ENCODE results near the gene GCH1.

The GCH1 gene

GRCh38 chr14:54828037-54828436 is 74.6 kb downstream of the GCH1 start:
- Histone ChIP-seq H3K79me2 (ENCODE audit: insufficient read depth, low read length) (no peaks in the 10 kb centered on the region), H3K27me3 (ENCODE audit: insufficient read depth, low read length) (no peaks in the 10 kb centered on the region; the same call in 1 of the 2 replicates), H2AFZ (ENCODE audit: low read length) (no peak overlapping the region), H4K20me1 (ENCODE audit: insufficient read depth, low read length) (no peaks in the 10 kb centered on the region), H3K9me2 (ENCODE audit: low read depth, low read length) (no peaks in the 10 kb centered on the region), H3K9ac (ENCODE audit: low read length) (no peak overlapping the region), H3K4me2 (ENCODE audit: low read length) (no peak overlapping the region), H3K4me3 (ENCODE audit: low read depth, low read length, poor library complexity, severe bottlenecking) (no peak overlapping the region), H3K36me3 (ENCODE audit: insufficient read depth, low read length) (no peaks in the 10 kb centered on the region; the same call in 1 of the 2 replicates), H3K27ac (ENCODE audit: low read depth, low read length, poor library complexity, severe bottlenecking) (no peak overlapping the region), H3F3A (ENCODE audit: insufficient read depth, low read length) (no peaks in the 10 kb centered on the region), H3K4me1 (ENCODE audit: insufficient read depth, low read length, severe bottlenecking) (no peaks in the 10 kb centered on the region), H3K9me3 (ENCODE audit: low read length) (peaks cover 8% of the 10 kb centered on the region)
- no peak for TF ChIP-seq EZH2 (IDR thresholded peaks at IDR 0.05; ENCODE audit: borderline replicate concordance, low read length)
- TF ChIP-seq, protein P1, sequence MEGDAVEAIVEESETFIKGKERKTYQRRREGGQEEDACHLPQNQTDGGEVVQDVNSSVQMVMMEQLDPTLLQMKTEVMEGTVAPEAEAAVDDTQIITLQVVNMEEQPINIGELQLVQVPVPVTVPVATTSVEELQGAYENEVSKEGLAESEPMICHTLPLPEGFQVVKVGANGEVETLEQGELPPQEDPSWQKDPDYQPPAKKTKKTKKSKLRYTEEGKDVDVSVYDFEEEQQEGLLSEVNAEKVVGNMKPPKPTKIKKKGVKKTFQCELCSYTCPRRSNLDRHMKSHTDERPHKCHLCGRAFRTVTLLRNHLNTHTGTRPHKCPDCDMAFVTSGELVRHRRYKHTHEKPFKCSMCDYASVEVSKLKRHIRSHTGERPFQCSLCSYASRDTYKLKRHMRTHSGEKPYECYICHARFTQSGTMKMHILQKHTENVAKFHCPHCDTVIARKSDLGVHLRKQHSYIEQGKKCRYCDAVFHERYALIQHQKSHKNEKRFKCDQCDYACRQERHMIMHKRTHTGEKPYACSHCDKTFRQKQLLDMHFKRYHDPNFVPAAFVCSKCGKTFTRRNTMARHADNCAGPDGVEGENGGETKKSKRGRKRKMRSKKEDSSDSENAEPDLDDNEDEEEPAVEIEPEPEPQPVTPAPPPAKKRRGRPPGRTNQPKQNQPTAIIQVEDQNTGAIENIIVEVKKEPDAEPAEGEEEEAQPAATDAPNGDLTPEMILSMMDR (IDR thresholded peaks at IDR 0.05; ENCODE audit: low read length), result no peak

DNA sequence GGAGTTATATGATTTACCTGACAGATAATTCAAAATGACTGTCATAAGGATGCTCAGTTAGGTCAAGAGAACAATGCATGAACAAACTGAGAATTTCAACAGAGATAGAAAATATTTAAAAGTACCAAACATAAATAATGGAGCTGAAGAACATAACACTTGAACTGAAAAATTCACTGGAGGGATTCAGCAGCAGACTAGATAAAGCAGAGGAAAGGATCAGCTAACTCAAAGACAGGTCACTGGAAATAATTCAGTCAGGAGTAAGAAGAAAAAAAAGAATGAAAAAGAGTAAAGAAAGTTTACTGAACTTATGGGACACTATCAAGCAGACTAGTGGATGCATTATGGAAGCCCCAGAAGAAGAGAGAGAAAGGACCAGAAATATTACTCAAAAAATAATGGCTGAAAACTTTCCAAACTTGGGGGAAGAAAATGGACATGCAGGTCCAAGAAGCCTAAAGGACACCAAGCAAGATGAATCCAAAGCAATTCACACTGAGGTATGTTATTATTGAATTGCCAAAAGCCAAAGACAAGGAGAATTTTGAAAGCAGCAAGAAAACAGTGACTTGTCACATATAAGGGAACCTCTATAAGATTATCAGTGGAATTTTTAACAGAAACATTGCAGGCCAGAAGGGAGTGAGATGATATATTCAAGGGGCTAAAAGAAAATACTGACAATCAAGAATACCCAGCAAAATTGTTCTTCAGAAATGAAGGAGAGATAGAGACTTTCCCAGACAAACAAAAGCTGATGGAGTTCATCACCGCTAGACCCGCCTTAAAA is 78.7 kb downstream of the GCH1 start:
- no peaks in the 10 kb centered on the region for H3K79me2 ChIP-seq (ENCODE audit: insufficient read depth, low read length)
- H3K9me3 ChIP-seq (ENCODE audit: low read length), result peaks cover 8% of the 10 kb centered on the region
- H4K20me1 ChIP-seq (ENCODE audit: insufficient read depth, low read length), result no peaks in the 10 kb centered on the region
- H3K4me3 ChIP-seq (ENCODE audit: low read depth, low read length, poor library complexity, severe bottlenecking), result no peak overlapping the region
- H3K9me2 ChIP-seq (ENCODE audit: low read depth, low read length), result no peaks in the 10 kb centered on the region
- TF ChIP-seq EZH2 (IDR thresholded peaks at IDR 0.05; ENCODE audit: borderline replicate concordance, low read length), result no peak
- TF ChIP-seq, protein P1 (IDR thresholded peaks at IDR 0.05; ENCODE audit: low read length), result no peak
- no peaks in the 10 kb centered on the region for H3K4me1 ChIP-seq (ENCODE audit: insufficient read depth, low read length, severe bottlenecking)
- no peak overlapping the region for H2AFZ ChIP-seq (ENCODE audit: low read length)
- H3K9ac ChIP-seq (ENCODE audit: low read length), result no peak overlapping the region
- no peaks in the 10 kb centered on the region for H3F3A ChIP-seq (ENCODE audit: insufficient read depth, low read length)
- H3K27me3 ChIP-seq (ENCODE audit: insufficient read depth, low read length), result no peaks in the 10 kb centered on the region; the same call in 1 of the 2 replicates
- no peak overlapping the region for H3K27ac ChIP-seq (ENCODE audit: low read depth, low read length, poor library complexity, severe bottlenecking)
- H3K36me3 ChIP-seq (ENCODE audit: insufficient read depth, low read length), result no peaks in the 10 kb centered on the region; the same call in 1 of the 2 replicates
- no peak overlapping the region for H3K4me2 ChIP-seq (ENCODE audit: low read length)

- TF ChIP-seq EZH2 (IDR thresholded peaks at IDR 0.05; ENCODE audit: borderline replicate concordance, low read length), result no peak
- TF ChIP-seq, protein P1 (IDR thresholded peaks at IDR 0.05; ENCODE audit: low read length), result no peak
Measured at GRCh38 chr14:54822685-54823084, 79.9 kb downstream of the GCH1 start.

More at GRCh38 chr14:54822685-54823084, 79.9 kb downstream of the GCH1 start:
- H3K9ac ChIP-seq (ENCODE audit: low read length), result no peak overlapping the region
- no peaks in the 10 kb centered on the region for H3K79me2 ChIP-seq (ENCODE audit: insufficient read depth, low read length)
- no peaks in the 10 kb centered on the region for H3K9me2 ChIP-seq (ENCODE audit: low read depth, low read length)
- no peaks in the 10 kb centered on the region for H3F3A ChIP-seq (ENCODE audit: insufficient read depth, low read length)
- no peaks in the 10 kb centered on the region for H4K20me1 ChIP-seq (ENCODE audit: insufficient read depth, low read length)
- no peak overlapping the region for H3K4me2 ChIP-seq (ENCODE audit: low read length)
- no peak overlapping the region for H3K27ac ChIP-seq (ENCODE audit: low read depth, low read length, poor library complexity, severe bottlenecking)
- peaks cover 8% of the 10 kb centered on the region for H3K9me3 ChIP-seq (ENCODE audit: low read length)
- no peaks in the 10 kb centered on the region; the same call in 1 of the 2 replicates for H3K27me3 ChIP-seq (ENCODE audit: insufficient read depth, low read length)
- no peak overlapping the region for H3K4me3 ChIP-seq (ENCODE audit: low read depth, low read length, poor library complexity, severe bottlenecking)
- H2AFZ ChIP-seq (ENCODE audit: low read length), result no peak overlapping the region
- no peaks in the 10 kb centered on the region; the same call in 1 of the 2 replicates for H3K36me3 ChIP-seq (ENCODE audit: insufficient read depth, low read length)
- H3K4me1 ChIP-seq (ENCODE audit: insufficient read depth, low read length, severe bottlenecking), result no peaks in the 10 kb centered on the region
